ENCODE measurements around the gene EFCAB12.

EFCAB12 gene

DNA sequence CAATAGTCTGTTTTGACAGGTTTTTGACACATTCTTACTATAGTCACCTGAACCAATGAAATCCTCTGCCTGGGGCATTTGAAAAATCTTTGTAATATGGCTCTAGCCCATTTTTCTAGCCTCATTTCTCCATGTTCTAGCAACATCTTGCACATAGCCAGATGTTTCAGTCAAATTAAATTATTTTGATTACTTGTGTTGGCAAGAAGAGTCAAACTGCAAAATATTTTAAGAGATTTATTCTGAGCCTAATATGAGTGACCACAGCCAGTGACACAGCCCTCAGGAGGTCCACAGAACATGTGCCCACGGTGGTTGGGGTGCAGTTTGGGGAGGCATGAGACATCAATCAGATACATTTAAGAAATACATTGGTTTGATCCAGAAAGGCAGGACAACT is 18.5 kb upstream of the EFCAB12 start:
- in situ Hi-C loops (cut with MboI; ENCODE audit: low sequenced_read_pairs), result no loop called here

DNA sequence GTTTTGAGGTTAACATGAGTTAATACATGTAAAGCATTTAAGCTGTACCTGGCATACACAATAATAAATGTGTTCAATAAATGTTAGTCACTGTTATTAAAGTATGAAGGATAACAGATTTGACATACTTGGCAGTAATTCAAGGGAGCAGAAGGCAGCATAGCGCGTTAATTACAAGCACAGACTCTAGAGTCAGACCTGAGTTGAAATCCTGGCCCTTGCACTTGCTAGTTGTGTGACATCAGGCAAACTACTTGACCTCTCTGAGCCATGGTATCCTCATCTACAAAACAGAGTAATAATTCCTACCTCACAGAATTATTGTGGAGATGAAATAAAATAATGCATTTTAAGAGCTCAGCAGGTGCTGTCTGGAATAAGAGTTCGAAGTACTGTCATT is 17.0 kb upstream of the EFCAB12 start:
- in situ Hi-C loops (cut with MboI; ENCODE audit: low sequenced_read_pairs), result no loop called here

DNA sequence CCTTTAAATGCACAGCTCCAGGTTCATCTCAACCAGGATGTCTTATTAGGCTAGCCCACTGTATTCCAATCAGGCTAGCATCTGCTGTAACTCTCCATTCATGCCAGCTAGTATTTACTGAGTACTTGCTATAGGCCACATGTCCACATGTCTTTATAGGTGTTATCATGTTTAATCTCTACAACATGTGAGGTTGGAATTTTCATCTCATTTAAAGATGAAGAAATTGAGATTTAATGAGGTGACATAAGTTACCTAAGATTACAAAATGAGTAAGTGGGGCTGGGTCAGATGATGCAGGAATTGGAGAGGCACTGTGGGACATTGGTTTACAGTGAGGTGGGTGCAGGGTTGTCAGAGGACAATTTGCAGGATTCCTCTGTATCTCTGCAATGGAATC is 14.5 kb upstream of the EFCAB12 start:
- in situ Hi-C loops (cut with MboI; ENCODE audit: low sequenced_read_pairs), result no loop called here

DNA sequence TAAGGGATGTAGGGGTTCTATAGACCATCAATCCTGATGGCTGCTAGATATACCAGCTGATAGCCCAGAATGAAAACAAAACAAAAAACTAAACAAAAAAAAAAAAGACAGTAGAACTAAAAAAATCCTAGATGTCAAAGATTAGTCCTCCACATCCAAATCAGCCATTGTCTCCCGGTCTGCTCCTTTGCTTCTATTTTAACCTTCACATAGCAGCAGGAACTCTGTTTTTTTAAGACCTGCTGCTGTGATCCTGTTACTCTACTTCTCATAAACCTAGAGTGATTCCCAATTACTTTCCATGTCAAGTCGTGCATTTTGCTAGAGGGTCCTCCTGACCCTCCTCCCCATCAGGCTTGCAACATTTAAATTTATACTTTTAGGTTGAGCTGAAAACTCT is 14.1 kb upstream of the EFCAB12 start:
- in situ Hi-C loops (cut with MboI; ENCODE audit: low sequenced_read_pairs), result no loop called here

DNA sequence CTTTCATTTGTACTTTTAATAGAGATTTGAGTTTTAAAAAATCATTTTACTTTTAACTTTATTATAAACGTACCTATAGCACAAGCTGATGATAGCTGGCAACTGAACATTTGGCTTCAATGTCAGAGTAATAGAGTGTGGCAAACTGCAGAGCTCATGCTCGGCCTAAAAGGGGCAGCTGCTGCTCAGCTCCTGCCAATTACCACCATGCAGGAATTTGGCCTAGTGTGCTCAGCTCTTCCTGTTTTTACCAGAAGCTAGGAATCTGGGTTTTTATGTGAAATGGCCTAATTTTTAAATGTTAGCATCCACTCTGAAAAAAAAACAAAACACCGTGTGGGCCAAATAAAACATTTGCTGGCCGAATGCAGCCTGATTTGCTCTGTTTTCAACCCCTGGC is 13.3 kb upstream of the EFCAB12 start:
- in situ Hi-C loops (cut with MboI; ENCODE audit: low sequenced_read_pairs), result no loop called here

DNA sequence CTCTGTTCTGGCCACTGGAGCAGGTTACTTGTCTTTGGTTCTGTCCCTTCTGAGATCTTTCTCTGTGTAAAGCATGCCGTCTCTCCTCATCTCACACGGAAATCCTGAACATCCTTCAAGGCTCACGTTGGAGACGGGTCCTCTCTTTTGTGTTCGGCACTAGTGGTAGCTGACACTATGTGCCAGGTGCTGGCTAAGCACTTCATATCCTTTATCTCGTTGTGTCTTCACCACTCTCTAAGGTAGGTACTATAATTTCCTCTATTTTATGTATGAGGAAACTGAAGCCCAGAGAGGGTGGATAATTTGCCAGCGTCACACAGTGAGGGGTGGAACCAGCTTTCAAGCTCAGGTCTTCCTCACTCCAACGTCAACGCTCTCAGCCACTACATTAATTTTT is 12.8 kb upstream of the EFCAB12 start:
- in situ Hi-C loops (cut with MboI; ENCODE audit: low sequenced_read_pairs), result no loop called here

DNA sequence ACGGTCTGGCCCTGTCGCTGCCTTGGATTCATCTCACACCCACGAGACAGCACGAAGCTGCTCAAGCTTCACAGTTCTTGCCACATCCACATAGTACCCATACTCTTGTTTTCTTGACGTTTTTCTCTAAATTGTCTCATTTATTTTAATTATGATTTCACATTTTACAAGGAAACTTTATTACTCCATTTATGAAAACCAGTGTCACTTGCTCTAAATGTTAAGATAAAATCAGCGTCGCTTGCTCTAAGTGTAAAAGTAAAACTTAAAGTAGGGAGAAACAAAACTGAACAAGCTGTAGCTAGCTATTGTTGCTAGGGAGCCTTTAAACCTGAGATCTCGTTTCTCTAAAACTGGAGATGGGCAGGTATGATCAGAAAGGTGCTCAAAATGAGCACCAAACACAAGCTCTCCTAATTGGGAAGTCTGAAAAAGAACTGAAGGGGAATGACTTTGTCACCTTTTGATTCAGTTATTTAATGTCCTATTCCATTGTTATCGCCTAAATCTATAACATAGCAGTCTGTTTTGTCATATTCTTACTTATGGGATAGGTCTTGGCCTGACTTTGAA is 12.3 kb upstream of the EFCAB12 start:
- in situ Hi-C loops (cut with MboI; ENCODE audit: low sequenced_read_pairs), result no loop called here

DNA sequence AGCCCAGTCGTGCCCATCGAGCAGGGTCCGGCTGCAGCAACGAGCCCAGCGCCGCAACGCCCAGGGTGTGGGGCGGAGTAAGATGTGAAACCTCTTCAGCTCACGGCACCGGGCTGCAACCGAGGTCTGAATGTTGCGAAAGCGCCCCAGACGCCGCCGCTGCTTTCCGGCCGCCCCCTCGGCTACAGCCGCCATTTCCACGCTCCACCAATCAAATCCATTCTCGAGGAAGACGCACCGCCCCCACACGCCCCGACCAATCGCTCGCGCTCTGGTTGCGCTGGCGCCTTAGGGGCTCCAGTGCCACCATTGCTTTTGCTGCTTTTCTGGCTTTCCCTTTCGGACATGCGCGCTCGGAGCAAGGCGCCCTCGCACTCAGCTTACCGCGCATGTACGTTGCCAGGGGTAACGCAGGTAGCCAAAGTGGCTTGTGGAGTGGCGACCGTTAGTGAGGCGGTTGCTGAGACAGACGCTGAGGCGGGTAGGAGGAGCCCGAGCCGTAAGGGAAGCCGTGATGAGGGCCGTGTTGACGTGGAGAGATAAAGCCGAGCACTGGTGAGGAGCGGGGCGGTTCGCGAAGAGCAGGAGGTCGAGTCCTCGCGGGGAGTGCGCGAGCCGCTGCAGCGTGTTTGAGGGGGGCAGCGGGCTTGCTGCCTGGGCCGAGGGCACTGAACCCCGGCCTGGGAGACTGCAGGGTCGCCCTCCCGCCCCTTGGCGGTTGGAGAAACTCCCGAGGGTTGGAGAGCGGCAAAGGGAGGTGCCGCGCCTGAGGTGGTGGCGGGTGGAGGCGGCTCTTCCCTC is 11.6 kb upstream of the EFCAB12 start, which contains the start of the genes IFT122 and MBD4:
TSS of gene IFT122 (plus strand) at position 408 of the 801 bp plus-strand sequence. CDS start at position 515, 107 bp downstream.
TSS of gene MBD4 (minus strand) at position 132 of the 801 bp plus-strand sequence. CDS start at position 17, 115 bp downstream.
- in situ Hi-C loops (cut with MboI; ENCODE audit: low sequenced_read_pairs), result no loop called here

DNA sequence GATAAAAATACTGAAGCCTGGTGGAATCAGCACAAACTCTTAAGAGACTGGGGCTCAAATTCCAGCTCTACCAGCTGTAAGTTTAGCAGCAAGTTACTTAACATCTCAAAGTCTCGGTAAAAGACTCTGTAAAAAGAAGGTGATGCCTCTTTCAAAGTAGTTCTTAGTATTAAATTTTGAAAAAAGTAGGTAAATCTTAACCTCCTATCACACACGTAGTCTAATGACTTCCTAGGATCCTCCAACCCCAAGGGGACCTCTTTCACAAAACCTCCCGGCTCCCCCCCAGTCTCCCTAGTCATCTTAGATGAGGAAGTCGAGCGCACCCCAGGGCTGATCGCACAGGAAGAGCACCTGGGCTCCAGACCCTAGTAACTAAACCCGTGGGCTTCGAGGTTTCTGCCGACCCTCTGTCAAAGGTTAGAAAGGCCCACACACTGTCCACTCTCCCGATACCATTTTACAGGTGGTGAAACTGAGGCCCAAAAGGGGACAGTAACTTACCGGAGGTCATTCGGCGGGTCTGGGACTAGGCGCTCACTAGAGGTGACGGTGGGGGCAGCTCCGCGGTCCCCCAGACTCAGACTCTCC is 10.9 kb upstream of the EFCAB12 start:
- in situ Hi-C loops (cut with MboI; ENCODE audit: low sequenced_read_pairs), result no loop called here

DNA sequence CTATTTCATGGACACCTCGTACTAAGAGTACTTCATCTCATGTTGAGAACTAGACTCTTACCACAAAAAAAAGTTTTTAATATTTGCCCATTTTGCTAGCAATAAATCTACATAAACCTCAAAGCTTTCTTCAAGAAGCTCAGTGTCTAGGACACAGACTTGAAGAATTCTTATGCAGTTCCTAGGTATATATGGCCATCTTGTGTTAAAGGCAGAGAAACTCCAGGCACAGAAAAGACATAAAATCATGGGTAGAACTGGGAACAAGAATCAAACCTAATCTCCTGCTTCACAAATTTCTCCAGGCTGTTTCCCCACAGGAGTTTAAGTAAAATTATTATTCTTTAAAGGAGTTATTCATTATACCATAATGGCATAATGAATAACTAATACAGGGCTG is 6.9 kb upstream of the EFCAB12 start:
- in situ Hi-C loops (cut with MboI; ENCODE audit: low sequenced_read_pairs), result no loop called here

DNA sequence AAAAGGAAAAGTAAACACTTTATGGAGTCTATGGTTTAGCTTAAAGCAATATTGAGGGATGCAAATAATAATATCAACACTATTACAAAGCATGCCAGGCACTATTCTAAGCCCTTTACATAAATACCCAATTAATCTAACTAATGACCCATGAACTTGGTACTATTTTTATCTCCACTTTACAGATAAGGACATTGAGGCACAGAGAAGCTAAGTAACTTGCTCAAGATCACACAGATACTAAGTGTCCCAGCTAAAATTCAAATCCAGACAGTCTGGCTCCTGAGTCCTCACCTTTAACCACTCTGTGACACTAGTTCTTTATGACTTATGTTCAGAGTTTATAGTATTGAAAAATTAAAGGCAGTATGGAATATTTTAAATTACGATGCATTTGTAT is 5.7 kb upstream of the EFCAB12 start:
- in situ Hi-C loops (cut with MboI; ENCODE audit: low sequenced_read_pairs), result no loop called here

DNA sequence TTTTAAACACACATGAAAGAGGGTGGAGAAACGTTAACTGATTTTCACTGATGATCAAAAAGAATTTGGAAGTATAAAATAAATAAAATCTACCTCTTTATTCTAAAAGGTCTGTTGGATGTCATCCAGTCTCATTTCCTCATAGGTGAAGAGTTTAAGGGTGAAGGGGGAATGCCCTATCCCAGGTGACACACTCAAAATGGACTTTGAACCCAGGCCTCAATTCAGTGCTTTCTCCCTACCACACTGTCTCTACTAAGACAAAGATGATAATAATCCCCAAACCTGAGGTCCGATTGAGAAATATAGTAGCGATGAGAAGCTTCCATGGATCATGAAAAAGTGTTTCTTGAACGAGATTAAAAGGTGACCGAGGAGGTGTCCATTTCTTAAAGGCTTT is 5.1 kb upstream of the EFCAB12 start:
- in situ Hi-C loops (cut with MboI; ENCODE audit: low sequenced_read_pairs), result no loop called here

DNA sequence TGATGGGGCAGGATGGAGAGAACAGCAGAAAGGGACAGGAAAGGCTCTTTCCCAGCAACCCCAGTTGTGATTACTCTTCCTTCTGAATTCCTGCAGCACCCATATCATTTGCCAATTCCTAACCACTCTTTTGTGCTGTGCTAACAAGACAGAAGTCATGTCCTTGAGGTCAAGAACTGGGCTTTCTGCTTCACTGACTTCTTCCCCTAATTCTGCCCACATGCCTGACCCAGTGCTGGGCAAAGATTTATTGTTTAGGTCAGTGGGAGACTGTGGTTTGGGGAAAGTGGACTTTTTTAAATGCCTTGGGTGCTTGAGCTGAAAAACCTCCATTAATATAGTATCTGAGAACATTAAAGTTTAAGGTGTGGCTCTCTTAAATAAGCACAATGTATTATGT is 4.2 kb upstream of the EFCAB12 start:
- in situ Hi-C loops (cut with MboI; ENCODE audit: low sequenced_read_pairs), result no loop called here

DNA sequence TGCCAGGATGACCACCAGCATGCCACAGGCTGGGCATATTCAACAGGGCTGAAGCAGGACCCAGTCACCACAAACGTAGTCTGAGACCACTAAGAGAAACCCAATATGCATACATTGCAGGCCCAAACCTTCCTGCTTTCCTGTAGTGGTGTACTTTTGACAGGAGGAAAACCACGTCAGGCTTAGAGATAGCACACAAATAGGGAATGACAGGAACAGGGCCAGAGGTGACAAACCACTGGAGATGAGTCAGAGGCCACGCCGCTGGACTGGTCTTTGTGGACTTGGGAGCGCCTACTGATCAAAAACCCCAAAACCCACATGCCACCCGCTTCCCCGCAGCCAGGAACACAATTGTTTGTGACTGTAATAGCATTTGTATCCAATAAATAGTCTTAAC is 3.6 kb upstream of the EFCAB12 start:
- in situ Hi-C loops (cut with MboI; ENCODE audit: low sequenced_read_pairs), result no loop called here

DNA sequence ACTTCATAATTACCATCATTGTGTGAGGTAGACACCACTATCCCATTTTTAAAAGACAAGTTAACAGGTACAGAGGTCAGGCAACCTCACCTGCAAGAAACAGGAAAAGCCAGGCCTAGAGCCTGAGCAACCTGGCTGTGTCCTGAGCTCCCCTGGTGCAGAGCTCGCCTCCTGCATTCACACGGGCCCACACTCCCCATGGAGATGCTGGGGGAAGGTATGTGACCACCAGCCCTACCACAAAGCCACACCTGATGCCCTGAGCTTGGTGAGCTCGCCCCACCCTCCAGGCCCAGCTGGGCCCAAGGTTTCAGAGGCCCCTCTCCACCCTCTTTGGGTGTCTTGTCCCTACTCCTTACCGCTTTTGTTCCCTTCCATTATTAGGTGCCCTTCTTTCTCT is 1.2 kb upstream of the EFCAB12 start:
- in situ Hi-C loops (cut with MboI; ENCODE audit: low sequenced_read_pairs), result no loop called here

DNA sequence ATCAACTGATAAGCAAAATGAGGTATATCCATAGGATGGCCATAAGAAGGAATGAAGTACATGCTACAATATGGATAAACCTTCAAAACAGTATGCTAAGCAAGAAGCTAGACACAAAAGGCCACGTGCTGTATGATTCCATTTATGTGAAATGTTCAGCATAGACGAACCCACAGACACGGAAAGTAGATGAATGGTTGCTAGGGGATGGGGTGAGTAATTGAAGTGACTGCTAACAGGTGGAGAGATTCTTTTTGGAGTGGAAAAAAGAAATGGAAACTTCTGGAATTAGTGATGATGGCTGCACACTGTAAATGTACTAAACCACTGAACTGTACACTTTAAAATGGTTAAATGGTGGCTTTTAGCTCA is 630 bp upstream of the EFCAB12 start:
- in situ Hi-C loops (cut with MboI; ENCODE audit: low sequenced_read_pairs), result no loop called here

DNA sequence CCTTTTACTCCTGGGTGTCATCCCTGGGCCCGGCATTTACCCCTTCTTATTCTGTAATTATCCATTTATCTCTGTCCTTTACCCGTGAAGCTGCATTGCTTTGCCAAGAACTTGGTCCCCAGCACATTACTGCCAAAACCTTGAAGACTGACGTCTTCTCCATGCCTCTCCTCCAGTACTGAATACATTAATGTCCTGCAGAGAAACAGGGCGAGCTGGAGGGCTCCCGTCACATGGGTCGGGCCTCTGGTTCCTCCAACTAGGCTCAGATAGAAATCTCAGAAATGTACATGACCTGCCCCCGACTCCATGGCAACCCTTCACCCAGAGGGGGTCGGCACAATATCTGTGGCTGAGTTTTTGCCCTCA is 445 bp downstream of the EFCAB12 start:
- in situ Hi-C loops (cut with MboI; ENCODE audit: low sequenced_read_pairs), result no loop called here

DNA sequence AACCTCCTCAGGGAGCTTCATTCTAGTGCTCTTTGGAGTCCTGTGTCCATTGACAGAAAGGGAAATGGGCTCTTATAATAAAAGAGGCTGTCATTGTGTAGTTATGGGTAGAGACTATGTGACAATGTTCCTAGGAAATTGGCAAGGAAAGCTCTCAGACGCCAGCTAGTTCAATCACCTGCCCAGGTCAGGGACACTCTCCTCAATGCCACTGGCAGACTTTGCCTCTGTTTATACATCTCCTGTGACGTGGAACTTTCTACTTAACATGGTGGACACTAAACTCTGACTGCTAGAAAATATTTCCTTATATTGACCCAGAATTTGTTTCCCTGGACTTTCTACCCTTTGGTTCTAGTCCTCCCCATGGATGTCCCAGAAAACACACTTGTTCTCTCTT is 2.8 kb downstream of the EFCAB12 start:
- in situ Hi-C loops (cut with MboI; ENCODE audit: low sequenced_read_pairs), result no loop called here

DNA sequence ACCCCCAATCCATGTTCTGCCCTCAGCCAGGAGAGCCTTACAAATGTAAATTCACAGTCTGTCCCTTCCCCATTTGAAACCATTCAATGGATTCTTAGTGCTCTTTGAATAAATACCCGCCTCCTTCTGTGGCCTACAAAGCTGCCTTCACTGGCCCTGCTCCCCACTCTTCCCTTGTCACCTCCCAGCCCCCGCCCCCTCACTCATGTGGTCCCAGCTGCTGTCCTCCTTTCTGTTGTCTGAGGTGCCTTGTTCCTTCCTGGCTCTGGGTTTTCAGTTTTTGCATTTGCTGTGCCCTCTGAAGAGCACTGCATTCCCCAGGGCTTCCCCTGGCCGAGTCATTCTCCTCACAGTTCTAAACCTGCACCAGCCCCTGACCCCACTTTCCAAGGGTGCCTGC is 3.2 kb downstream of the EFCAB12 start:
- in situ Hi-C loops (cut with MboI; ENCODE audit: low sequenced_read_pairs), result no loop called here

DNA sequence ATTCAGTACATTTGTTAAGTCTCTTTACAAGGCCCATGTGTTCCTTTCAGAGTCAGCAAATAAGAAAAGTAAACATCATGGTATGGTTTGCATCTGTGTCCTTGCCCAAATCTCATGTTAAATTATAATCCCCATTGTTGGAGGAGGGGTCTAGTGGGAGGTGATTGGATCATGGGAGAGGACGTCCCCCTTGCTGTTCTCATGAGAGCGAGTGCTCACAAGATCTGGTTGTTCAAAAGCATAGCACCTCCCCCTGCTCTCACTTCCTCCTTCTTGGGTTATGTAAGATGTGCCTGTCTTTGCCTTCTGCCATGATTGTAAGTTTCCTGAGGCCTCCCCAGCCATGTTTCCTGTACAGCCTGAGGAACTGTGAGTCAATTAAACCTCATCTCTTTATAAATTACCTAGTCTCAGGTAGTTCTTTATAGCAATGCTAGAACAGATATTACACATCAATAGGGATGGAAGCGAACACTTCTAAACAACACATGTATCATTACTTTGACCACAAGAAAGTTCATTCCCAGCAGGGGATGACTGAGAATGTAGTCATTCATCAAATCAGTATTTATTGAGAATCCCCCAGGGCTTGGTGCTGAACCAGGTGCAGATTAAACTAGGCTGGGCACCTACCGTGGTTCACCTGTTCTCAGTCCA is 4.1 kb downstream of the EFCAB12 start:
- in situ Hi-C loops (cut with MboI; ENCODE audit: low sequenced_read_pairs), result no loop called here

DNA sequence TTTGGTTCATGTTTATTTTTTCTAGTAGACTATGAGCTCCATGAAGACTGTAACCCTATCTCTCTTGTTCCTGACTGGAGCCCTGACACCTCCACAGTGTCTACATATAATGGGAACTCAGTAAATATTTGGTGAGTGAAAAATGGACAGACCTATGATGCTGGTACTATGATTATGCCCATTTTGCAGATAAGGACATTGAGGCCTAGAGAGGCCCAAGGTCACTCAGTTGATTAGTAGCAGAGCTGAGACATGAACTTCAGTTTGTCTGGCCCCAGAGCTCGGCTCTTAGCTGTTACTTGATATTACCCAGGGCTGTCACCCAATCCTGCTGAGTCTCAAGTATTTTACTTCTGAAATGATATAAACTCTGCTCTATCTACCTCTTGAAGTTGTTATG is 5.5 kb downstream of the EFCAB12 start:
- in situ Hi-C loops (cut with MboI; ENCODE audit: low sequenced_read_pairs), result no loop called here
